PFSK-1 (cell line): ENCODE measurements around the gene ZEB1.

Experiments
- SIN3A ChIP-seq: IDR thresholded peaks from 2 replicates; pipeline ENCODE4 v1.6.1; 2012; ENCODE audit warnings: mild to moderate bottlenecking, low read length, moderate library complexity, borderline replicate concordance; ENCODE audit not compliant: insufficient read depth
- TAF1 ChIP-seq: IDR thresholded peaks from 2 replicates; pipeline ENCODE4 v1.6.1; 2012; ENCODE audit warnings: low read length, control low read depth, borderline replicate concordance; ENCODE audit not compliant: insufficient read depth

DNA sequence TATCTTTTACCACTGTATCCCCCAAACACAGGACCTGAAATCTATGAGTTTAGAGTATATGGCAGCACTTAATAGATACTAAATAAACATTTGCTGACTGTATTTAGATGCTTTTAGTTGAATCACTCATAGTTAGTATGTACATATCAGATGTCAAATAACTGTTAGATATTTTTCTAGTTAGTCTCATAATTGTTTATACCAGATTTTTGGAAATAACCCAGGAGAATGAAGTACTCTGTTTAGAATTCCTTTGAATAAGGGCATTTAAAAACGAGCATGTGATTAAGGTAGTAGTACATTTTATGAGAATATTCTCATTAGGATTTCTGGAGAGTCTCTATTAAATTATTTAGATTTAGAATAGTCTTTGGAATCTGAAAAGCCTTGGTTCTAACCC lies 22.3 kb upstream of the ZEB1 start:
- TF ChIP-seq SIN3A (no peak), TAF1 (no peak)
